Measurements from ENCODE around the gene FER1L5. TPM values are rescaled to one million over a fixed set of nuclear protein-coding genes. Genes with fewer than 3 reads are reported as not detected.

Gene FER1L5
- total and polyA plus RNA-seq, 2 donors (not counting 1 experiment from before 2014, with no cell fraction given): 0.24 to 0.50 TPM

DNA sequence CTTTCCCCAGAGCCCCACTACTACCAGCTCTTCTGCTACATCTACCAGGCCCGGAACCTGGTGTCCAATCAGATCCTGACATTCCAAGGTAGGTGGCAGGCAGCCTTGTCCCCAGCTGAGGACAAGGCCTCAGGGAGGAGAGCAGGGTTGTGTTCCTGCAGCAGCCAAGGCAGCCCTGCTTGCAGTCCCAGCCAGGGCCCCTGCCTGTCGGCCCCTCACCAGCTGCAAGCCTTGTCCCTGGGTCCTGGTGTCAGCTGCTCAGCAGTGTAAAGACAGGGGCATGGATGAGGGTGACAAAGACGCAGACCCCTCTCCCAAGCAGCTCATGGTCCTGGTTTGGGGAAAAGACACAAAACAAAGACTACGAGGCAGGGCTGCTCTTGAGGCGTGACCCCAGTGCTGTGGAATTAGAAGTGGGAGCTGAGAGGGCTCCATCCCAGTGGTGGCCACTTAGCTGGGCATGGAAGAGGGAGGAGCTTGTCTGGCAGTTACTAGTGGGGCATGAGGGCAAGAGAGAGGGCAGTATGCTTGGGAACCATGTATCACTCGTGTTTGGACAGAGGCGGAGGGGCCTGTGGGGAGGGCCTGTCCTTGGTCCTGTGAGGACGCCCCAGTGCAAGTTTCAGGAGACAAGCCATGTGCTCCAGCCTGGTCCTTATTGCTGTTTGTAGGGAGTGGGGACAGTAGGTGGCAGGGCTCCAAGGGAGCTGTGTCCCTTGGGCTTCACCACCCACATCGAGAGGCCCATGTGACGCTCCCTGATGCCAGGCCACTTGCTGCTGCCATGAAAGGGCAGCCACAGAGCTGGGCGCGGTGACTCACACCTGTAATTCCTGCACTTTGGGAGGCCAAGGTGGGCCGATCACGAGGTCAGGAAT, 49.8 kb downstream of the FER1L5 start:
- Histone ChIP-seq H3K27ac (ENCODE audit: insufficient read depth, low read length) (no peak overlapping the region), H3K4me3 (replicated peaks in 1 of 4; ENCODE audit: control extremely low read depth in 1 of 4, insufficient read depth in 1 of 4, low read depth in 3 of 4, low read length in 4 of 4) (no peak overlapping the region), H3K9ac (ENCODE audit: insufficient read depth, low read length) (no peak overlapping the region), H4K20me1 (ENCODE audit: control insufficient read depth, extremely low read depth, insufficient read depth, low read length) (no peaks in the 10 kb centered on the region), H3K9me3 (ENCODE audit: control insufficient read depth, insufficient read depth, low read depth, low read length) (no peaks in the 10 kb centered on the region), H3K36me3 (ENCODE audit: control insufficient read depth, insufficient read depth, low read length) (no peaks in the 10 kb centered on the region), H2AFZ (ENCODE audit: low read length) (no peak overlapping the region), H3K27me3 (ENCODE audit: control insufficient read depth, insufficient read depth, low read length) (no peaks in the 10 kb centered on the region), H3K4me2 (ENCODE audit: extremely low read depth, insufficient read depth, low read length) (no peak overlapping the region), H3K79me2 (ENCODE audit: control insufficient read depth, insufficient read depth, low read length) (no peaks in the 10 kb centered on the region), H3K4me1 (ENCODE audit: control insufficient read depth, extremely low read depth, insufficient read depth, low read length) (no peaks in the 10 kb centered on the region)
- DNase-seq (ENCODE audit: low read depth in 2 of 2): no peak
- TF ChIP-seq CTCF (conservative IDR thresholded peaks at IDR 0.05 in 1 of 2, IDR thresholded peaks at IDR 0.05 in 1 of 2; ENCODE audit: low read depth in 1 of 2, low read length in 2 of 2) (no peak), EZH2 (IDR thresholded peaks at IDR 0.05; ENCODE audit: low read length, missing control alignments) (no peak)

DNA sequence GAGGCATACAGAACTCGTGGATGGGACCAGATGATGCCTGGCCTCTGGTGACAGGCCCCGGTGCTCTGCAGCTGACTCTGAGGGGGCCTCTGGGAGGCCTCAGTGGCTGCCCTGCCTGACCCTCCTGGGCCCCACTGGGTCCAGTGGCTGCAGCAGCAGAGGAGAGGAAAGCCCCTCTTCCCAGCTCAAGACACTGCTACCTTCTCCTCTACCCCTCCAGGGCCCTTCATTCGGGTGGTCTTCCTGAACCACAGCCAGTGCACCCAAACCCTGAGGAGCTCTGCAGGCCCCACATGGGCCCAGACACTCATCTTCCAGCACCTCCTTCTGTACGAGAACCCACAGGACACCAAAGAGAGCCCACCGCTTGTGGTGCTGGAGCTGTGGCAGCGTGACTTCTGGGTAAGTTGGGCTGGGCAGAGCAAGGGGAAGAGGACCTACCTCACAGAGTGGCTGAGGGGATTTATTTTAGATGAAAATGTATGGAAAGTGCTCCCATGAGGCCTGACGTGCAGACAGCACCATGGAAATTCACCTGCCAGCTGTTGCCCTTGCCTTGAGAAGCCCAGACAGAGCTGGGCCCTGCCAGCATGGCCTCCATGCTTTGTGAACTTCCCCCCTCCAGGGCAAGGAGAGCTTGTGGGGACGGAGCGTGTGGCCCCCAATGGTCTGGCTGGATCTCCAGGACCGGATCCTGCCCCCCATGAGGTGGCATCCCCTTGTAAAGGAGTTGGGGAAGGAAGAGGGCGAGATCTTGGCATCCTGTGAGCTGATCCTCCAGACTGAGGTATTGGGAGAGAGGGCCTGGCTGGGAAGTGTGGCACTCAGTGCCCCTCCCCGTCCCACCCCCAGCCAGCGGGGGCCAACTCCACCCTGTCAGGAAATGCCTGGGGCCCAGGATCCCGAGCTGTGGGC, 51.0 kb downstream of the FER1L5 start:
- H2AFZ ChIP-seq (ENCODE audit: low read length): no peak overlapping the region
- H3K4me3 ChIP-seq (replicated peaks in 1 of 4; ENCODE audit: control extremely low read depth in 1 of 4, insufficient read depth in 1 of 4, low read depth in 3 of 4, low read length in 4 of 4): no peak overlapping the region
- no peak overlapping the region for H3K4me2 ChIP-seq (ENCODE audit: extremely low read depth, insufficient read depth, low read length)
- no peaks in the 10 kb centered on the region for H3K36me3 ChIP-seq (ENCODE audit: control insufficient read depth, insufficient read depth, low read length)
- no peak overlapping the region for H3K27ac ChIP-seq (ENCODE audit: insufficient read depth, low read length)
- H4K20me1 ChIP-seq (ENCODE audit: control insufficient read depth, extremely low read depth, insufficient read depth, low read length): no peaks in the 10 kb centered on the region
- no peak for DNase-seq (ENCODE audit: low read depth in 2 of 2)
- no peak overlapping the region for H3K9ac ChIP-seq (ENCODE audit: insufficient read depth, low read length)
- TF ChIP-seq EZH2 (IDR thresholded peaks at IDR 0.05; ENCODE audit: low read length, missing control alignments) (no peak), CTCF (conservative IDR thresholded peaks at IDR 0.05 in 1 of 2, IDR thresholded peaks at IDR 0.05 in 1 of 2; ENCODE audit: low read depth in 1 of 2, low read length in 2 of 2) (no peak)
- H3K79me2 ChIP-seq (ENCODE audit: control insufficient read depth, insufficient read depth, low read length): no peaks in the 10 kb centered on the region
- no peaks in the 10 kb centered on the region for H3K9me3 ChIP-seq (ENCODE audit: control insufficient read depth, insufficient read depth, low read depth, low read length)
- H3K4me1 ChIP-seq (ENCODE audit: control insufficient read depth, extremely low read depth, insufficient read depth, low read length): no peaks in the 10 kb centered on the region
- no peaks in the 10 kb centered on the region for H3K27me3 ChIP-seq (ENCODE audit: control insufficient read depth, insufficient read depth, low read length)

- Histone ChIP-seq H3K79me2 (ENCODE audit: control insufficient read depth, insufficient read depth, low read length) (no peaks in the 10 kb centered on the region), H3K27me3 (ENCODE audit: control insufficient read depth, insufficient read depth, low read length) (no peaks in the 10 kb centered on the region), H3K36me3 (ENCODE audit: control insufficient read depth, insufficient read depth, low read length) (no peaks in the 10 kb centered on the region), H3K9me3 (ENCODE audit: control insufficient read depth, insufficient read depth, low read depth, low read length) (no peaks in the 10 kb centered on the region), H3K27ac (ENCODE audit: insufficient read depth, low read length) (no peak overlapping the region), H3K4me3 (replicated peaks in 1 of 4; ENCODE audit: control extremely low read depth in 1 of 4, insufficient read depth in 1 of 4, low read depth in 3 of 4, low read length in 4 of 4) (no peak overlapping the region), H3K4me2 (ENCODE audit: extremely low read depth, insufficient read depth, low read length) (no peak overlapping the region), H2AFZ (ENCODE audit: low read length) (no peak overlapping the region), H3K4me1 (ENCODE audit: control insufficient read depth, extremely low read depth, insufficient read depth, low read length) (no peaks in the 10 kb centered on the region), H3K9ac (ENCODE audit: insufficient read depth, low read length) (no peak overlapping the region), H4K20me1 (ENCODE audit: control insufficient read depth, extremely low read depth, insufficient read depth, low read length) (no peaks in the 10 kb centered on the region)
- TF ChIP-seq EZH2 (IDR thresholded peaks at IDR 0.05; ENCODE audit: low read length, missing control alignments) (no peak), CTCF (conservative IDR thresholded peaks at IDR 0.05 in 1 of 2, IDR thresholded peaks at IDR 0.05 in 1 of 2; ENCODE audit: low read depth in 1 of 2, low read length in 2 of 2) (no peak)
- no peak for DNase-seq (ENCODE audit: low read depth in 2 of 2)
These were observed 51.7 kb downstream of the FER1L5 start for GRCh38 chr2:96694279-96694678.

All from fibroblast of lung (primary cell).